Measurements from ENCODE around the gene TMEM53. TPM values are rescaled to one million over a fixed set of nuclear protein-coding genes. Genes with fewer than 3 reads are reported as not detected.
"Not testable (repeated sequence)": the region's sequence is repeated elsewhere in the genome, so short reads cannot be mapped to it uniquely, and the experiment has no call there.

TMEM53 gene
- total RNA-seq, 1 experiment from 2014 or later, result 6.2 TPM

DNA sequence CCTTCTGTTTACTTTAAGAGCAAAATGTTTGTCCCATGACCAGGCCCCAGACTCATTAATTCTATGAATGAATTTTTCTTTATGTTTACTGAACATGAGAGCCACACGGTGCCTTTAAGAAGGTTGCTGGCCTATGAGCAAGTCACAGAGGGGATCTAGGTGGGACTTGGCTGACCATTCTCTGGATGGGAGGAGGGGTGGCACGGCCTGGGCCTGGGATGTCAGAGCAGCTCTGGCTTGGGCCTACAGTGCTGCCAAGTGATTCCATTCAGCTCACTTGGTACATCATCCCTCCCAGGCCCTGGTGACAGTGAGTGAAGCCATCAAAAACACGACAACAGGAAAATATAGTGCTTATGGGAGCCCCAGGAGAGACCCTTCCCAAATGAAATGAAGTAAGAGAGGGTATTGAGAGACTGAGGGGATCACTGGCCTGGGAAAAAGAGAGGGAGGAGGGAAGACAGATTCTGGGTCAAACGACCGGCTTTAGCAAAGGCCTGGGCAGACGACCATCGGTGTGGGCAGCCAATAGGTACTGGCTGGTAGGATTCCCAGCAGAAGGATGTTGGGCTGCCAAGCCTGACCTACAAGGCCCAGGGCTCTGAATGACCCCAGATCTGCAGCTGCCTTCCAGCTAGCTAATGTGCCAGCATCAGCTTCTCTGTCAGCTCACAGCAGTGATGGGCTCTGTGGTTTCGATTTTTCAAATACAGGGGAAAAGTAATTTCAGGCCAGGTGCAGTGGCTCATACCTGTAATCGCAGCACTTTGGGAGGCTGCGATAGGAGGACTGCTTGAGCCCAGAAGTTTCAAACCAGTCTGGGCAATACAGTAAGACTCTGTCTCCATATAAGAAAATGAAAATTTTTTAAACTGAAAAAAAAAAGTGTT is 3.3 kb downstream of the TMEM53 start:
- Mint-ChIP-seq H3K4me1 (peaks cover 21 to 29% of the 10 kb centered on the region in 2 experiments), H3K36me3 (ENCODE audit: insufficient read depth in 1 of 3, low read depth in 3 of 3) (peaks cover 0 to 4% (median 4%) of the 10 kb centered on the region in 3 experiments; a peak in 2 of 7 replicates), H3K27me3 (ENCODE audit: low read depth) (no peaks in the 10 kb centered on the region), H3K4me3 (no peak overlapping the region), H3K9me3 (no peaks in the 10 kb centered on the region), H3K27ac (peak overlapping the region in 2 of 3 experiments; percentile 12 to 75; a peak in 3 of 7 replicates)
- no peaks in the 10 kb centered on the region for H3K79me1 ChIP-seq (ENCODE audit: insufficient read depth, low read depth, low read length, poor library complexity, severe bottlenecking)
- H4K91ac ChIP-seq (ENCODE audit: insufficient read length, low read depth, low read length), result no peak overlapping the region
- no peak overlapping the region for H2BK15ac ChIP-seq (ENCODE audit: low read depth, low read length)
- no peak overlapping the region for H3K4me2 ChIP-seq (ENCODE audit: insufficient read depth, insufficient read length, low read length)
- H2BK20ac ChIP-seq (ENCODE audit: low read depth, low read length, poor library complexity, severe bottlenecking), result no peak overlapping the region
- H4K8ac ChIP-seq (replicated peaks; ENCODE audit: insufficient read length, low read depth, low read length), result no peak overlapping the region
- WGBS (ENCODE audit: extremely low coverage, insufficient read length, low lambda C conversion rate), result no CpG with 5 or more reads among the region's 10 CpGs
- H2BK120ac ChIP-seq (ENCODE audit: low read depth, low read length, poor library complexity, severe bottlenecking), result no peak overlapping the region
- H3T11ph ChIP-seq (ENCODE audit: low read length), result no peak overlapping the region
- H3K27me3 ChIP-seq (ENCODE audit: insufficient read depth, low read length), result no peaks in the 10 kb centered on the region
- H3K14ac ChIP-seq (ENCODE audit: insufficient read depth, low read length), result no peak overlapping the region
- no peak overlapping the region for H3K56ac ChIP-seq (ENCODE audit: insufficient read length, low read depth, low read length)
- no peaks in the 10 kb centered on the region for H3K79me2 ChIP-seq (ENCODE audit: insufficient read depth, low read length)
- H3K27ac ChIP-seq (ENCODE audit: insufficient read length, low read depth, low read length), result no peak overlapping the region
- H3K4ac ChIP-seq (ENCODE audit: low read depth, low read length), result no peak overlapping the region
- no peak overlapping the region for H4K5ac ChIP-seq (ENCODE audit: insufficient read length, low read depth, low read length)
- H3K18ac ChIP-seq (ENCODE audit: insufficient read length, low read depth, low read length), result no peak overlapping the region
- no peak overlapping the region for H3K23ac ChIP-seq (ENCODE audit: insufficient read length, low read depth, low read length)
- H4K20me1 ChIP-seq (ENCODE audit: control insufficient read depth, insufficient read depth, insufficient read length), result no peaks in the 10 kb centered on the region
- TF ChIP-seq, protein P1, sequence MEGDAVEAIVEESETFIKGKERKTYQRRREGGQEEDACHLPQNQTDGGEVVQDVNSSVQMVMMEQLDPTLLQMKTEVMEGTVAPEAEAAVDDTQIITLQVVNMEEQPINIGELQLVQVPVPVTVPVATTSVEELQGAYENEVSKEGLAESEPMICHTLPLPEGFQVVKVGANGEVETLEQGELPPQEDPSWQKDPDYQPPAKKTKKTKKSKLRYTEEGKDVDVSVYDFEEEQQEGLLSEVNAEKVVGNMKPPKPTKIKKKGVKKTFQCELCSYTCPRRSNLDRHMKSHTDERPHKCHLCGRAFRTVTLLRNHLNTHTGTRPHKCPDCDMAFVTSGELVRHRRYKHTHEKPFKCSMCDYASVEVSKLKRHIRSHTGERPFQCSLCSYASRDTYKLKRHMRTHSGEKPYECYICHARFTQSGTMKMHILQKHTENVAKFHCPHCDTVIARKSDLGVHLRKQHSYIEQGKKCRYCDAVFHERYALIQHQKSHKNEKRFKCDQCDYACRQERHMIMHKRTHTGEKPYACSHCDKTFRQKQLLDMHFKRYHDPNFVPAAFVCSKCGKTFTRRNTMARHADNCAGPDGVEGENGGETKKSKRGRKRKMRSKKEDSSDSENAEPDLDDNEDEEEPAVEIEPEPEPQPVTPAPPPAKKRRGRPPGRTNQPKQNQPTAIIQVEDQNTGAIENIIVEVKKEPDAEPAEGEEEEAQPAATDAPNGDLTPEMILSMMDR (conservative IDR thresholded peaks at IDR 0.05), result no peak
- DNase-seq, result no peak
- H3K9ac ChIP-seq (ENCODE audit: extremely low read depth, insufficient read length, low read length), result no peak overlapping the region
- no peak overlapping the region for H2BK5ac ChIP-seq (ENCODE audit: insufficient read length, low read length)
- no peak overlapping the region for H2AFZ ChIP-seq (ENCODE audit: low read length)
- no peaks in the 10 kb centered on the region for H3K9me3 ChIP-seq (ENCODE audit: control insufficient read depth, low read depth, low read length)
- H2AK5ac ChIP-seq (ENCODE audit: insufficient read length, low read length), result no peak overlapping the region
- no peaks in the 10 kb centered on the region for H3K4me1 ChIP-seq (ENCODE audit: insufficient read depth, low read length)
- H2BK12ac ChIP-seq (ENCODE audit: insufficient read length, low read depth, low read length), result no peak overlapping the region
- H3K23me2 ChIP-seq (ENCODE audit: insufficient read length, low read depth, low read length, poor library complexity, severe bottlenecking), result no peaks in the 10 kb centered on the region

DNA sequence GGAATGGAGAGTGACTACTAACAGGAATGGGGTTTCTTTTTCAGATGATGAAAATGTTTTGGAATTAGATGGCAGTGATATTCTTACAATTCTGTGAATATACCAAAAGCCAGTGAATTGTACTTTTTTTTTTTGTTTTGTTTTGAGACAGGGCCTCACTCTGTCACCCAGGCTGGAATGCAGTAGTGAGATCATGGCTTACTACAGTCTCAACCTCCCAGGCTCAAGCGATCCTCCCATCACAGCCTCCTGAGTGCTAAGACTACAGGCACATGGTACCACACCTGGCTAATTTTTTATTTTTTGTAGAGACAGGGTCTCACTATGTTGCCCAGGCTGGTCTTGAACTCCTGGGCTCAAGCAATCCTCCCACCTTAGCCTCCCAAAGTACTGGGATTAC is 7.6 kb downstream of the TMEM53 start:
- not testable (repeated sequence) for H3K79me2 ChIP-seq (ENCODE audit: insufficient read depth, low read length); H3K23ac ChIP-seq (ENCODE audit: insufficient read length, low read depth, low read length); H3K9me3 ChIP-seq (ENCODE audit: control insufficient read depth, low read depth, low read length); H3K4me1 ChIP-seq (ENCODE audit: insufficient read depth, low read length); H3K18ac ChIP-seq (ENCODE audit: insufficient read length, low read depth, low read length); H3K4me3 Mint-ChIP-seq; H2BK12ac ChIP-seq (ENCODE audit: insufficient read length, low read depth, low read length); H3K14ac ChIP-seq (ENCODE audit: insufficient read depth, low read length); H3K9me3 Mint-ChIP-seq; H4K5ac ChIP-seq (ENCODE audit: insufficient read length, low read depth, low read length); H3K27me3 ChIP-seq (ENCODE audit: insufficient read depth, low read length); H3K27ac ChIP-seq (ENCODE audit: insufficient read length, low read depth, low read length); H3K4ac ChIP-seq (ENCODE audit: low read depth, low read length); H3K79me1 ChIP-seq (ENCODE audit: insufficient read depth, low read depth, low read length, poor library complexity, severe bottlenecking); H2BK5ac ChIP-seq (ENCODE audit: insufficient read length, low read length); H2BK120ac ChIP-seq (ENCODE audit: low read depth, low read length, poor library complexity, severe bottlenecking); H2AK5ac ChIP-seq (ENCODE audit: insufficient read length, low read length); H3K27ac Mint-ChIP-seq; H3K23me2 ChIP-seq (ENCODE audit: insufficient read length, low read depth, low read length, poor library complexity, severe bottlenecking); H3K4me2 ChIP-seq (ENCODE audit: insufficient read depth, insufficient read length, low read length); H4K91ac ChIP-seq (ENCODE audit: insufficient read length, low read depth, low read length); H3K27me3 Mint-ChIP-seq (ENCODE audit: low read depth); H4K20me1 ChIP-seq (ENCODE audit: control insufficient read depth, insufficient read depth, insufficient read length); H2AFZ ChIP-seq (ENCODE audit: low read length); H3K9ac ChIP-seq (ENCODE audit: extremely low read depth, insufficient read length, low read length); H4K8ac ChIP-seq (replicated peaks; ENCODE audit: insufficient read length, low read depth, low read length); DNase-seq; H3T11ph ChIP-seq (ENCODE audit: low read length); H2BK15ac ChIP-seq (ENCODE audit: low read depth, low read length); H2BK20ac ChIP-seq (ENCODE audit: low read depth, low read length, poor library complexity, severe bottlenecking); H3K56ac ChIP-seq (ENCODE audit: insufficient read length, low read depth, low read length); H3K36me3 Mint-ChIP-seq (ENCODE audit: insufficient read depth in 1 of 3, low read depth in 3 of 3)
- H3K4me1 Mint-ChIP-seq, result peaks cover 15 to 26% of the 10 kb centered on the region in 2 experiments
- WGBS (ENCODE audit: extremely low coverage, insufficient read length, low lambda C conversion rate), result no CpG with 5 or more reads among the region's 1 CpG
